Head of caudate nucleus (tissue), 42 donors: ENCODE data around the gene GALNT3.

Experiments used
- DNase-seq, 42 donors: peaks; one replicate each; pipeline versions ENCODE4 v3.0.0 to v3.0.0-alpha.2; 2020 to 2021; ENCODE audit warnings: mixed read lengths in 7 of 42
- intact Hi-C: fragments of 100-400 bp; cut with DNase I; formaldehyde crosslinking; loops from one replicate; pipeline ENCODE4 v1.15.0; 2022

The GALNT3 gene

DNA sequence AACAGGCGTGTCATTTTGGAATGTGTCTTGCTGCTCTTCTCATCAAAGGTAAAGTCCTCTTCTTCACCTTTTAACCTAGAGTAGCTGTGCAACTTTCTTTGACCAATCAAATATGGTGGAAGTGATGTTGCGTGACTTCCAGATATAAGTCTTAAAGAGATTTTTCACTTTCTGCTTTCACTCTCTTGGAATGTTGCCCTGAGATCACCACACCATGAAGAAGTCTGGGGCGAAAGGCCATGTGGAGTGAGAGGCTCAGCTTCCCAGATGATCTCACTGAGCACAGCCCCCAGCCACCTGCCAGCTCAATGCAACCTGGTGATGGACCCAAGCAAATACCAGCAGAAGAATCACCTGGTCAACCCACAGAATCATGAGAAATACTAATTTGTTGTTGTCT is 7.1 kb upstream of the GALNT3 start:
- no peak for DNase-seq
- intact Hi-C loops = no loop called here

- intact Hi-C loops = no loop called here
Observed at GRCh38 chr2:165796819-165797530, 2.9 kb upstream of the GALNT3 start.

GRCh38 chr2:165796129-165796528 is 2.1 kb upstream of the GALNT3 start:
- no peak for DNase-seq
- intact Hi-C loops = no loop called here

More at GRCh38 chr2:165796819-165797530, 2.9 kb upstream of the GALNT3 start:
- DNase-seq = no peak

DNA sequence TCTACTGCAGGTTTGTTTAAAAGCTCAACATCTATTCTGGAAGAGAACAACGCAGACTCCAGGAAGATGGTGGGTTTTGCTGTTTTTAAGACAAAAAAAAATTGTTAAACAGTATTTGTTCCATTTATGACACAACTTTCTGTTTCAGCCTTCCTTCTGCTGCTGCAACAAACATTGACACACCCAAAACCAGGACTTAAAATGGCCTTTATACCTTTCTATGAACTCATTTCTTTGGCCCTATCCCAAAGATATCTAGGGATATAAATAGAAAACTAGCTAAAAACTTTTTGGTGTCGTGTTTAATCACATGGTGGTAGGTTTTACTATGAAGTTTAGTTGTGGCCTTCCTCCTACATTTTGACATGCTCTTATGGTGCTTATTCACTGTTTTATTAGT is 964 bp upstream of the GALNT3 start:
- intact Hi-C loops = no loop called here
- DNase-seq = no peak

DNA sequence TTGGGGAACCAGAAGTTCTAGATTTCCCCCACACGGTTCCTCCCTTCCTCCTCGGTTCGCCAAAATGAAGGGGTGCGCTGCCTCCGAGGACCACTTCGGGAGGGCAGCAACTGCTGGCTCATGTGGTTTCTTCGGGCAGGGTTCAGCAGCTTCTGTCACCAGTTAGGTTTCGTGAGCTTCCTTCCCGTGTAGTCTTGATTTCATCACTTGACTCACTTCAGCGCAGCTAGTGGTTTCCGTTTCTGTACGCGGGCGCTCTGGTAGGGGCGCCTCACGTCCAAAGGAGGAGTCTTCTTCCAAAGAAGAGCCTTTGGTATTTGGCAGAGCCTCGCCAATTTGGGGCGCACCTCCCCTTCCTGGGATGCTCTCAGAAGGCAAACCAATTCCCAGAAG is 485 bp upstream of the GALNT3 start:
- DNase-seq = peak in 17 of 42 donors; percentile 1 to 40 (median 9)
- intact Hi-C loops = no loop called here

DNA sequence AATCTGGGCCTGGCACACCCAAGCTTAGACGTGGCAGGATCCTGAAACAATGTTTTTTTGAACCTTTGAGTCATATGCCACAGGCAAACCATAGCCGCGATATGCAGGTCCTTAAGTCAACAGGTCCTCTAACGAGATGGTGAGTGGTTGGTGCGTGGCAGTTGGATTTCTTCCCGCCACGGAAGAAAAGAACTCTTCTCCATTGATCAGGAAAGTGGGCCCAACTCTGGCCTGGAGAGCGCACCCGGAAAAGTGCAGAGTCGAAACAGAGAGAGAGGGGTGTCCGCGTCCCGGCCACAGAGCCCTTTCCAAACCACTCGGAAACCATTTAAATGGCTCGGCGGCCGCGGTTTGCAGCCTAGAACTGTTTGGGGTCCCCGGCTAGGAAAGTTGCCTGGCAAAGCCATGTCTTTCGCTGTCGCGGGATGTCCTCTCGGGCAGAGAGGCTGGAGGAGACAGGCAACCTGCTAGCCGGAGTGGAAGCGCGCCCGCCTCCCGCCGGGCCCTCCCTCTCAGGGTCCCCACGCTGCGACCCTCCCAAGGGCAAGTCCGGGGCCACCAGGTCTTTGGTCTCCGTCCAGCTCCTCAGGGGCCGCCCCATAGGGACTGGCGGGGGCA is 777 bp downstream of the GALNT3 start:
- intact Hi-C loops = no loop called here
- DNase-seq = peak in 26 of 42 donors; percentile 1 to 48 (median 9)

- intact Hi-C loops = no loop called here
- DNase-seq = no peak
Observed at GRCh38 chr2:165792104-165792454, 2.0 kb downstream of the GALNT3 start.

DNA sequence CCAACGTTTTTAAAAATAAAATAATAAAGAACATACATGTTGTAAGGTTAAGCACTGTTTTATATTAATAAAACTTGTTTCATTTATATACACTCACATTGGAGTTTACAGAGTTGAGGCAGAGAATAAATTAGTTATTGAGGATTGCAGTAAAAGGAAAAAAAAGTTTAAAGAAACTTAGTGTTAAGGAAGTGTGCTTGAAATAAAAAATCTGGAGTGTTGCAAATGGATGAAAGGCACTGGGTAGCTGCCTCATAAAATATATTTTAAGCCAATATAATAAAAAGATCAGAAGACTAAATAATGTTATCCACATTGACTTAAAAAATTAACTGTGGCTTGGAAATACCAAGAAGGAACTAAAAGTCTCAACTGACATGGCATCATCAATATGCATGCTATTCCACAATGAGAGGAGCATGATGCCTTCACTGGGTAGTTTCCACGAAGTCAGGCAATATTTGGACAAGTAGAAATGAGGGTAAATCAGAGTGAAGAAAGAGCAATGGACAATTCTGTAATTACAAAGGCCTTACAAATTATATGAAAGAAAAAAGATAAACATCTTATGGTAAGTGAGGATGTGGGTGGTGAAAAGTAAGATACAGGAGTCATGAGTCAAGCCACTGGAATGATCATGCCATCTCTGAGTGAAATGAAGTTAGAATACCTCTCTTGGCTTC is 2.5 kb downstream of the GALNT3 start:
- DNase-seq = no peak
- intact Hi-C loops = no loop called here

- intact Hi-C loops = no loop called here
- no peak for DNase-seq
Observed at GRCh38 chr2:165790466-165790865, 3.6 kb downstream of the GALNT3 start.

- intact Hi-C loops = no loop called here
- DNase-seq = no peak
Observed at GRCh38 chr2:165787334-165787733, 6.7 kb downstream of the GALNT3 start.

DNA sequence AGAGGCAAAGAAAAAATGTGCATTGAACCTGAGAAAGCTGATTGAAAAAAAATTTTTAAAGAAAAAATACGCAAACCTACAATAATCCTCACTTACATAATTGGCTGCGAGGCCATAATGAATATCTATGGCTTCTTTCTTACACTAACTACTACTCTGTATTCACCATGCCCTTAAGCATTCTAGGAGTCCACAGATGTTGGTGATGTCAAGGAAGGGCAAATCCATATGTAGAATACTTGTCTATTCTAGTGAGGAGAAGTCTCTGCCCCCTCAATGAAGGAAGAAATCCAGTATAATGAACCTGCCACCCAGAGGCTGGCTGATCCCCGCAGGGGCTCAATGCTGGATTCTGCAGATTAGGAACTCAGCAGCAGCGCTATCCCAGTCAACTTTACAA is 14.3 kb downstream of the GALNT3 start:
- no peak for DNase-seq
- intact Hi-C loops = no loop called here

DNA sequence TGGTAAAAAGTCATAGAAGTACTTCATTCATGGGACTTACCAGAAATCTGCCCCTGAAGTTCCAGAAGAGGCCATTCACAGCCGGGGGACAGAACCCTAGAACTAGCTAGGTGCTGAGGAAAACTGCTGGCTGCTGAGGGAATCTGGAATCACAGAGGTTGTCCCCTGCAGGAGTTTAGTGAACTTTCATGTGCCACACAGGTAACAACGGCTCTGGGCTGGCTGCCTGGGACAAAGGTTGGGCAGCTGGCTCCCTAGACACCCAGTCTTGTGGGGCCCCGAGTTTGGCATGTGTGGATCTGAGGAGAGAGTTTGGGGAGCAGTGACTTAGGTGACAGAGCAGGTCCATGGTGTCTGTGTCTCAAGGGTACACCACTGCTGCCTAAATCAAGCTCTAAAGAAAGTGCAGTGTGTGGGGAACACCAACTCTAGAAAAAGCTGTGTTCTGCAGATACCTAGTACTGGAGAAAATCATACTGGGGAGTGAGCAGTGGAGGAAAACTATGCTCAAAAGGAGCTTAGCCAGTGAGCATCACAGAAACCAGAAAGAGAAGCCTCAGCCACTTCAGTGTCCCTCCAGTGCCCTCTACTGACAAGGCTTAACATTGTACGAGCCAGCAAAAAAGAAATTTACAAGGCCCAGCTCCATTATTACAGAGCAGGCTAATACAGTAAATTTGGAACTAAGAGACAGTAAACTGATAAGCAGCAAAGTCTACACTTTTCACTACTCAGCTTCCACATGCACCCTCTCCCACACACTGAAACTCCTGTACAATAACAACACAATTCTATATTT is 15.2 kb downstream of the GALNT3 start:
- intact Hi-C loops = no loop called here
- no peak for DNase-seq

GRCh38 chr2:165778187-165778556 is 15.9 kb downstream of the GALNT3 start:
- no peak for DNase-seq
- intact Hi-C loops = no loop called here

DNA sequence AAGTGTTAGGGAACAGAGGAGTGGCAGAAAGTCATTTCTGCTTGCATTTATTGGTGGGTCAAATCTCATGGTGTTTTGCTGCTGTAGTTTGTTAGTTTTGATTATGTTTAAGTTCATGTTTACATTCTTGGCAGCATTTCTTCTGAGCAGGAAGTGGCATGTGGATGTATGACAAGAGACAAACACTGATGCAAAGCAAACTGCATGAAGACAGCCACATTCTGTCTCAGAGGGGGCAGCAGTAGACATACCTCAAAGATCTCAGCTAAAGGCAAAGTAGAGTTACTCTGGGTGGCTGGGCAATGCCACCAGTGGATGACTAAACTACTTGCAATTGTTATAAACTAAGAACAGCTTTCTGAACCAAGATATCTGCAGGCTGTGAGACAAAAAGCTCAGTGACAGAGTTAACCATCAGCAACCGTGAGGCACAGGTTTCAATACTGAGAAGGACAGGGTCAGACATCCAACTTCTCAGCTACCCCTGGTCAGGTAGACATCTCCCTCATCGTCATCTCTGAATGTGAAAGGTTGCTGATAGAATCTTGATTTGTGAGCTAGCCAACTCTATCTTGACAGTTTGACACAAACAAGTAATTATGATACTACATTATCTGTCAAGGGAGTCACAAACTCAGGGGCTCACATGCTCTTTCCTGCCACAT is 16.4 kb downstream of the GALNT3 start:
- intact Hi-C loops = no loop called here
- DNase-seq = no peak

DNA sequence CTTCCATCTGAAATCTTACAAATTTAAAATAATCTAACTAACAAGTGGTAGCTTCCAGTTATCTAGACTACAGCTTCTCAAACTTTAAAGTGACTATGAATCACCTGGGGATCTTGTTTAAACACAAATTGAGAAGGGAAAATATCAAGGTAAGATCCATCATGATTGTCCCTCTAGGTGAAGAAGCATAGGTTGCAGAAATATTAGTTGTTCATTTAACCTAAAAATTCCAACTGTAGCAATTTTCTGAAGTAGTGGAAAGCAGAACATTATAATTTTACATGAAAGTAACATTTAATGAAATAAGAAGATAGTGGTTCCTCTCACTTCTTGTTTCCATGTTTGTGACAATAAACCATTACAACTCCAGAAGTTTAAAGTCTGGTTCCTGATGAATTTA is 17.3 kb downstream of the GALNT3 start:
- DNase-seq = no peak
- intact Hi-C loops = no loop called here

DNA sequence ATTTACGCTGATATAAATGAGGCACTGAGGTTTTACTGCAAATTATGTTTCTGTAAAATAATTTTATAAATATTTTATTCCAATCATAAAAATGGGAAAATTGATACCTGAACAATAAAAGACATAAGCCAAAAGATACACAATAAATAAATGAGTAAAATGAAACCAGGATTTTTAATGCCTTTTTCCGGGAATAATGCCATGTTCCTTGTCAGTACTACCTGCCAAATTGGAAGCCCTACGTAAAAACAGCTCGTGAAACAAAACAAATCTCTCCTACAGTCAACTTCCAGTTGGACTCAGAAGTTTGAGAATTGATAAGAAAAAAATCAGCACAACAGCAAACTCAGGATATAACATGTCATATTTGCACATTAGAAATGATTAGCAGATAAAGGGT is 18.0 kb downstream of the GALNT3 start:
- intact Hi-C loops = no loop called here
- no peak for DNase-seq

- intact Hi-C loops = no loop called here
- DNase-seq = no peak
Observed at GRCh38 chr2:165773684-165774083, 20.4 kb downstream of the GALNT3 start.

DNA sequence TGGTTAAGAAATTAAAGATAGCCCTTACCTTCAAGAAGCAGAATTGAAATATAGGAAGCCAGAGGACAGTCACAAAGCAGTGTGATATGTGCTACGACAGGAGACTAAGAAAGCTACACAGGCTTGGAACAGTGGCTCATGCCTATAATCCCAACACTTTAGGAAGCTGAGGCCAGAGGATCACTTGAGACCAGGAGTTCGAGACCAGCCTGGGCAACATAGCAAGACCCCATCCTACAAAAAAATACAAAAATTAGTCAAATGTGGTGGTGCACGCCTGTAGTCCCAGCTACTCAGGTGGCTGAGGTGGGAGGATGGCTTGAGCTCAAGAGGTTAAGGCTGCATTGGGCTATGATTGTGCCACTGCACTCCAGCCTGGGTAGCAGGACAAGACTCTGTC is 21.9 kb downstream of the GALNT3 start:
- intact Hi-C loops = no loop called here

DNA sequence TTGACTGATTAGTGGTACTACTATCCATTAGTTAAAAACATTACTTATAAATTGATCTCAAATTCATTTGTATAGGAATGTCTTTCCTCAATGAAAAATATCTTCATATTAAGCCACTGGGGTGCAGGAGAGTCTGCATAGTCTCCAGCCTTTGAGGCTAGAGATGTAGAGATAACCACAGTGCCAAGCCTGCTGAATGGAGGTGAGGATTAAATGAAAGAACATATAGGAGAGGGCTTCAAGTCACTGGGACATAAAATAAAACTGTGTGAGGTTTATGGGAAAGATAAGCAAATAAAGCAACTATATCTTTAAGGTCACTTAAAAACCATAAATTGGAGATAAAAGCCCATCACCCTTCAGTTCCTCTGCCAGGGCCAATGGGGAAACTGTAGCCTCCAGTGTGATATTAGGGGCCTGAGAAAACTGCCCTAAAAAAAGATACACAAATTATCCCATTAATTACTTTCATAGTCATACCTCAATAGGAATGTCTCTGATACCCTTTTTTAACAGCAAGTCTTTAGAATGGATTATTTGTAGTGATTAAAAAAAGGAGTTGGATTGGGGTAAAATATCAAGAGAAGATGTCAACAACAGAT is 27.6 kb downstream of the GALNT3 start:
- no peak for DNase-seq
- intact Hi-C loops = no loop called here

More for the DNA sequence above, 21.9 kb downstream of the GALNT3 start:
- no peak for DNase-seq
